HepG2 (cell line): ENCODE results near the gene PARN. TPM values are rescaled to one million over a fixed set of nuclear protein-coding genes. Genes with fewer than 3 reads are reported as not detected.

Source experiments
- ATF7-NPFF ChIP-seq: sonication (generic); formaldehyde crosslinking; IDR thresholded peaks from 2 replicates; pipeline ENCODE4 v1.8.1; 2023; ENCODE audit warnings: mild to moderate bottlenecking, low read depth, missing genetic modification reagents, moderate library complexity
- CC2D1A ChIP-seq: sonication (generic); formaldehyde crosslinking; IDR thresholded peaks from 2 replicates; pipeline ENCODE4 v1.8.1; 2023; ENCODE audit warnings: mild to moderate bottlenecking, missing genetic modification reagents
- CHD2 ChIP-seq: IDR thresholded peaks from 2 replicates; pipeline ENCODE4 v1.6.1; 2011; ENCODE audit warnings: low read depth, low read length, improper control_type of control experiment
- EHMT2 ChIP-seq: fragments of 200-600 bp; sonication (generic); IDR thresholded peaks from 2 replicates; pipeline ENCODE4 v1.7.0; 2017; ENCODE audit warnings: antibody characterized with exemption, low read depth, low read length, borderline replicate concordance
- ELF3 ChIP-seq: IDR thresholded peaks from 2 replicates; pipeline ENCODE4 v1.6.1; 2016; ENCODE audit warnings: missing genetic modification reagents, missing compliant biosample characterization
- FOXK1 ChIP-seq: sonication (generic); formaldehyde crosslinking; IDR thresholded peaks from 2 replicates; pipeline ENCODE4 v1.4.0; 2020; ENCODE audit warnings: low read depth, missing genetic modification reagents, borderline replicate concordance
- JDP2 ChIP-seq: sonication (generic); formaldehyde crosslinking; IDR thresholded peaks from 2 replicates; pipeline ENCODE4 v1.8.1; 2022; ENCODE audit warnings: missing genetic modification reagents, borderline replicate concordance
- KAT8 ChIP-seq: IDR thresholded peaks from 2 replicates; pipeline ENCODE4 v1.6.1; 2016; ENCODE audit warnings: missing genetic modification reagents, missing compliant biosample characterization
- MEIS1 ChIP-seq: sonication (generic); formaldehyde crosslinking; IDR thresholded peaks from 2 replicates; pipeline ENCODE4 v1.9.0; 2021; ENCODE audit warnings: mild to moderate bottlenecking, missing genetic modification reagents, moderate library complexity, borderline replicate concordance
- PREB ChIP-seq: sonication (generic); formaldehyde crosslinking; IDR thresholded peaks from 2 replicates; pipeline ENCODE4 v1.4.0; 2020; ENCODE audit warnings: missing genetic modification reagents
- SMAD1 ChIP-seq: sonication (generic); formaldehyde crosslinking; IDR thresholded peaks from 2 replicates; pipeline ENCODE4 v1.4.0; 2020; ENCODE audit warnings: missing genetic modification reagents, low read depth, mild to moderate bottlenecking, borderline replicate concordance
- TAF1 ChIP-seq: sonication (generic); formaldehyde crosslinking; IDR thresholded peaks from 2 replicates; pipeline ENCODE4 v1.4.0; 2020; ENCODE audit warnings: missing genetic modification reagents
- TERF1 ChIP-seq: sonication (generic); formaldehyde crosslinking; IDR thresholded peaks from 2 replicates; pipeline ENCODE4 v1.8.0; 2022; ENCODE audit warnings: mild to moderate bottlenecking, missing genetic modification reagents, moderate library complexity
- ZBTB8A ChIP-seq: sonication (generic); formaldehyde crosslinking; IDR thresholded peaks from 2 replicates; pipeline ENCODE4 v1.4.0; 2020; ENCODE audit warnings: mild to moderate bottlenecking, low read depth, missing genetic modification reagents, borderline replicate concordance
- ZNF296 ChIP-seq: sonication (generic); formaldehyde crosslinking; conservative IDR thresholded peaks from 2 replicates; pipeline ENCODE4 v1.5.0; 2020; ENCODE audit warnings: mild to moderate bottlenecking, missing genetic modification reagents
- ZNF782 ChIP-seq: sonication (generic); formaldehyde crosslinking; IDR thresholded peaks from 2 replicates; pipeline ENCODE4 v1.4.0; 2020; ENCODE audit warnings: missing genetic modification reagents, mild to moderate bottlenecking, borderline replicate concordance
- polyA plus RNA-seq, 8 experiments: library from polyadenylated mRNA; depleted of rRNA in 3 of 8; stranded (reverse) in 7 of 8; unstranded in 1 of 8; fragments of >200 nt; fragmentation: Illumina TruSeq in 4 of 8; extraction: Trizol in 4 of 8; gene quantifications; 2 replicates each; pipeline versions ENCODE4 v1.2.1 to v1.2.3, GENCODE V29; 2011 to 2016; ENCODE audit warnings: low read depth in 4 of 8, missing spikeins in 1 of 8, mixed read lengths in 1 of 8; ENCODE audit not compliant: insufficient read depth in 1 of 8
- total RNA-seq, 5 experiments: library from RNA; depleted of rRNA; stranded (reverse); fragments of >200 nt; fragmentation: Illumina TruSeq; extraction: Trizol; gene quantifications; 2 replicates each; pipeline ENCODE4 v1.2.3, GENCODE V29; 2016; ENCODE audit warnings: low read depth in 1 of 5
- TF ChIP-seq, protein P1 (sequence below): sonication (generic); formaldehyde crosslinking; conservative IDR thresholded peaks from 2 replicates; pipeline ENCODE4 v1.4.0; 2020; ENCODE audit warnings: mild to moderate bottlenecking, missing genetic modification reagents, moderate library complexity
- TF ChIP-seq, protein P2 (sequence below), 2 experiments: sonication (generic) in 1 of 2; formaldehyde crosslinking in 1 of 2; IDR thresholded peaks; 2 replicates each; pipeline versions ENCODE4 v1.5.1 to v1.6.1; 2011 to 2020; ENCODE audit warnings: borderline replicate concordance in 1 of 2, low read depth in 1 of 2, low read length in 1 of 2, mild to moderate bottlenecking in 1 of 2, missing genetic modification reagents in 1 of 2, moderate library complexity in 1 of 2
- TF ChIP-seq, protein P3 (sequence below): fragments of 450-650 bp; IDR thresholded peaks from 2 replicates; pipeline ENCODE4 v1.6.1; 2017; ENCODE audit warnings: mild to moderate bottlenecking

The PARN gene
- total and polyA plus RNA-seq, 2 of the 13 experiments (the other 11 are each of a cell fraction or from before 2014, with no cell fraction given): 13.3 to 47.6 TPM

GRCh38 chr16:14549789-14550153 lies 80.3 kb downstream of the PARN start (continued):
- TF ChIP-seq, protein P1, sequence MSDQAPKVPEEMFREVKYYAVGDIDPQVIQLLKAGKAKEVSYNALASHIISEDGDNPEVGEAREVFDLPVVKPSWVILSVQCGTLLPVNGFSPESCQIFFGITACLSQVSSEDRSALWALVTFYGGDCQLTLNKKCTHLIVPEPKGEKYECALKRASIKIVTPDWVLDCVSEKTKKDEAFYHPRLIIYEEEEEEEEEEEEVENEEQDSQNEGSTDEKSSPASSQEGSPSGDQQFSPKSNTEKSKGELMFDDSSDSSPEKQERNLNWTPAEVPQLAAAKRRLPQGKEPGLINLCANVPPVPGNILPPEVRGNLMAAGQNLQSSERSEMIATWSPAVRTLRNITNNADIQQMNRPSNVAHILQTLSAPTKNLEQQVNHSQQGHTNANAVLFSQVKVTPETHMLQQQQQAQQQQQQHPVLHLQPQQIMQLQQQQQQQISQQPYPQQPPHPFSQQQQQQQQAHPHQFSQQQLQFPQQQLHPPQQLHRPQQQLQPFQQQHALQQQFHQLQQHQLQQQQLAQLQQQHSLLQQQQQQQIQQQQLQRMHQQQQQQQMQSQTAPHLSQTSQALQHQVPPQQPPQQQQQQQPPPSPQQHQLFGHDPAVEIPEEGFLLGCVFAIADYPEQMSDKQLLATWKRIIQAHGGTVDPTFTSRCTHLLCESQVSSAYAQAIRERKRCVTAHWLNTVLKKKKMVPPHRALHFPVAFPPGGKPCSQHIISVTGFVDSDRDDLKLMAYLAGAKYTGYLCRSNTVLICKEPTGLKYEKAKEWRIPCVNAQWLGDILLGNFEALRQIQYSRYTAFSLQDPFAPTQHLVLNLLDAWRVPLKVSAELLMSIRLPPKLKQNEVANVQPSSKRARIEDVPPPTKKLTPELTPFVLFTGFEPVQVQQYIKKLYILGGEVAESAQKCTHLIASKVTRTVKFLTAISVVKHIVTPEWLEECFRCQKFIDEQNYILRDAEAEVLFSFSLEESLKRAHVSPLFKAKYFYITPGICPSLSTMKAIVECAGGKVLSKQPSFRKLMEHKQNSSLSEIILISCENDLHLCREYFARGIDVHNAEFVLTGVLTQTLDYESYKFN (CRISPR knock-in tag): peak; percentile 64
- TF ChIP-seq ATF7-NPFF: no peak
- TF ChIP-seq EHMT2: no peak
- no peak for TF ChIP-seq CHD2
- no peak for TF ChIP-seq SMAD1 (CRISPR knock-in tag)
- no peak for TF ChIP-seq CC2D1A (CRISPR knock-in tag)
- TF ChIP-seq TAF1 (CRISPR knock-in tag): no peak
- TF ChIP-seq JDP2 (CRISPR knock-in tag): no peak
- TF ChIP-seq, protein P2, sequence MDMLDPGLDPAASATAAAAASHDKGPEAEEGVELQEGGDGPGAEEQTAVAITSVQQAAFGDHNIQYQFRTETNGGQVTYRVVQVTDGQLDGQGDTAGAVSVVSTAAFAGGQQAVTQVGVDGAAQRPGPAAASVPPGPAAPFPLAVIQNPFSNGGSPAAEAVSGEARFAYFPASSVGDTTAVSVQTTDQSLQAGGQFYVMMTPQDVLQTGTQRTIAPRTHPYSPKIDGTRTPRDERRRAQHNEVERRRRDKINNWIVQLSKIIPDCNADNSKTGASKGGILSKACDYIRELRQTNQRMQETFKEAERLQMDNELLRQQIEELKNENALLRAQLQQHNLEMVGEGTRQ (IDR thresholded peaks at IDR 0.05; ENCODE audit: low read depth, low read length): no peak
- TF ChIP-seq, protein P2 (CRISPR knock-in tag; IDR thresholded peaks at IDR 0.05; ENCODE audit: borderline replicate concordance): no peak
- TF ChIP-seq ZBTB8A (CRISPR knock-in tag): no peak
- TF ChIP-seq ZNF782: no peak
- TF ChIP-seq ELF3 (CRISPR knock-in tag): peak; percentile 51; the same call in 1 of the 2 replicates
- TF ChIP-seq, protein P3, sequence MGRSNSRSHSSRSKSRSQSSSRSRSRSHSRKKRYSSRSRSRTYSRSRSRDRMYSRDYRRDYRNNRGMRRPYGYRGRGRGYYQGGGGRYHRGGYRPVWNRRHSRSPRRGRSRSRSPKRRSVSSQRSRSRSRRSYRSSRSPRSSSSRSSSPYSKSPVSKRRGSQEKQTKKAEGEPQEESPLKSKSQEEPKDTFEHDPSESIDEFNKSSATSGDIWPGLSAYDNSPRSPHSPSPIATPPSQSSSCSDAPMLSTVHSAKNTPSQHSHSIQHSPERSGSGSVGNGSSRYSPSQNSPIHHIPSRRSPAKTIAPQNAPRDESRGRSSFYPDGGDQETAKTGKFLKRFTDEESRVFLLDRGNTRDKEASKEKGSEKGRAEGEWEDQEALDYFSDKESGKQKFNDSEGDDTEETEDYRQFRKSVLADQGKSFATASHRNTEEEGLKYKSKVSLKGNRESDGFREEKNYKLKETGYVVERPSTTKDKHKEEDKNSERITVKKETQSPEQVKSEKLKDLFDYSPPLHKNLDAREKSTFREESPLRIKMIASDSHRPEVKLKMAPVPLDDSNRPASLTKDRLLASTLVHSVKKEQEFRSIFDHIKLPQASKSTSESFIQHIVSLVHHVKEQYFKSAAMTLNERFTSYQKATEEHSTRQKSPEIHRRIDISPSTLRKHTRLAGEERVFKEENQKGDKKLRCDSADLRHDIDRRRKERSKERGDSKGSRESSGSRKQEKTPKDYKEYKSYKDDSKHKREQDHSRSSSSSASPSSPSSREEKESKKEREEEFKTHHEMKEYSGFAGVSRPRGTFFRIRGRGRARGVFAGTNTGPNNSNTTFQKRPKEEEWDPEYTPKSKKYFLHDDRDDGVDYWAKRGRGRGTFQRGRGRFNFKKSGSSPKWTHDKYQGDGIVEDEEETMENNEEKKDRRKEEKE: no peak
- no peak for TF ChIP-seq ZNF296
- no peak for TF ChIP-seq MEIS1 (CRISPR knock-in tag)
- no peak for TF ChIP-seq TERF1
- TF ChIP-seq PREB (CRISPR knock-in tag): no peak
- TF ChIP-seq FOXK1 (CRISPR knock-in tag): 0 out of 2 replicates have a peak, but pooled peaks have one; percentile 18
- TF ChIP-seq KAT8 (CRISPR knock-in tag): no peak
